GM12878 (cell line): ENCODE data around the gene BICC1. TPM values are rescaled to one million over a fixed set of nuclear protein-coding genes. Genes with fewer than 3 reads are reported as not detected.

Experiments used
- ATAC-seq: fragments of 200-7000 bp; cut with Tn5 transposase; 3 replicates; pipeline ENCODE4 v1.9.1; 2020; ENCODE audit warnings: mild to moderate bottlenecking, moderate library complexity
- BruUV-seq: library from RNA; stranded (reverse); fragments of 400-500 nt; replicated peaks from 2 replicates; lab custom pipeline; 2021; lab: Mats Ljungman, UMichigan
- CTCF ChIA-PET: fragments of 300-600 bp; sonication (Branson Sonifier 250); formaldehyde crosslinking; extraction: SDS; loops from one replicate; lab custom pipeline; 2021; ENCODE audit warnings: inconsistent platforms; lab: Yijun Ruan, JAX
- POLR2A ChIA-PET: fragments of 350-600 bp; formaldehyde crosslinking; extraction: SDS; loops from one replicate; lab custom pipeline; 2021; ENCODE audit warnings: inconsistent platforms; lab: Charles Lee
- RAD21 ChIA-PET: fragments of 300-600 bp; sonication (Branson Sonifier 250); formaldehyde crosslinking; loops from one replicate; lab custom pipeline; 2023; ENCODE audit warnings: antibody characterized with exemption; ENCODE audit not compliant: unreplicated experiment; lab: Charles Lee
- SMC1A ChIA-PET: fragments of 300-600 bp; sonication (Branson Sonifier 250); formaldehyde crosslinking; loops from one replicate; lab custom pipeline; 2023; ENCODE audit not compliant: unreplicated experiment, uncharacterized antibody; lab: Charles Lee
- DNase-seq: peaks from one replicate; pipeline ENCODE4 v3.0.0-alpha.2; 2011; ENCODE audit warnings: low read depth, low spot score
- FAIRE-seq: peaks from 3 replicates; lab custom pipeline; 2011; peaks lifted over from hg19 to GRCh38; lab: Jason Lieb, UNC
- H2AFZ ChIP-seq: 2 replicates; pipeline ENCODE4 v1.6.0; 2011; ENCODE audit warnings: low read depth, low read length, control low read depth; ENCODE audit not compliant: control insufficient read depth
- H3K27ac ChIP-seq: 2 replicates; pipeline ENCODE4 v1.5.1; 2011; ENCODE audit warnings: control low read depth; ENCODE audit not compliant: control insufficient read depth, insufficient read depth
- H3K27me3 ChIP-seq, 2 experiments: replicated peaks in 1 of 2; 2 replicates each; pipeline versions ENCODE4 v1.6.0 to v1.6.1; 2011; ENCODE audit warnings: low read length in 1 of 2; ENCODE audit not compliant: control insufficient read depth in 2 of 2, insufficient read depth in 2 of 2
- H3K36me3 ChIP-seq, 2 experiments: 2 replicates each; pipeline ENCODE4 v1.5.1; 2011; ENCODE audit warnings: low read length in 1 of 2; ENCODE audit not compliant: control insufficient read depth in 2 of 2, insufficient read depth in 2 of 2
- H3K4me1 ChIP-seq: 2 replicates; pipeline ENCODE4 v1.6.1; 2011; ENCODE audit warnings: mild to moderate bottlenecking, low read length, moderate library complexity, mixed read lengths; ENCODE audit not compliant: control insufficient read depth, insufficient read depth
- H3K4me2 ChIP-seq: 2 replicates; pipeline ENCODE4 v1.6.0; 2011; ENCODE audit warnings: control low read depth; ENCODE audit not compliant: control insufficient read depth, insufficient read depth
- H3K4me3 ChIP-seq: fragments of 200-600 bp; sonication (generic); 2 replicates; pipeline ENCODE4 v1.5.1; 2016
- H3K79me2 ChIP-seq: 2 replicates; pipeline ENCODE4 v1.6.0; 2011; ENCODE audit warnings: low read length; ENCODE audit not compliant: control insufficient read depth, insufficient read depth
- H3K9ac ChIP-seq: 2 replicates; pipeline ENCODE4 v1.8.0; 2011; ENCODE audit warnings: low read length, control low read depth, mixed read lengths; ENCODE audit not compliant: control insufficient read depth, insufficient read depth
- H3K9me3 ChIP-seq: replicated peaks from 3 replicates; pipeline ENCODE4 v1.5.1; 2011; ENCODE audit warnings: mild to moderate bottlenecking, low read length; ENCODE audit not compliant: control insufficient read depth, insufficient read depth
- H4K20me1 ChIP-seq: 2 replicates; pipeline ENCODE4 v1.6.0; 2011; ENCODE audit not compliant: control insufficient read depth, insufficient read depth
- CBX3 ChIP-seq: fragments of 200-600 bp; sonication (generic); IDR thresholded peaks from 2 replicates; pipeline ENCODE4 v1.6.1; 2016; ENCODE audit warnings: low read depth, borderline replicate concordance
- CHD2 ChIP-seq: IDR thresholded peaks from 2 replicates; pipeline ENCODE4 v1.6.1; 2011; ENCODE audit warnings: low read depth, low read length, improper control_type of control experiment, borderline replicate concordance
- CHD4 ChIP-seq: fragments of 200-600 bp; sonication (generic); IDR thresholded peaks from 2 replicates; pipeline ENCODE4 v1.6.1; 2016; ENCODE audit warnings: mild to moderate bottlenecking
- FOS ChIP-seq: IDR thresholded peaks from 3 replicates; pipeline ENCODE4 v1.6.1; 2011; ENCODE audit warnings: borderline replicate concordance; ENCODE audit not compliant: insufficient read length; ENCODE audit errors: extremely low read depth
- GATAD2B ChIP-seq: fragments of 450-650 bp; conservative IDR thresholded peaks from 2 replicates; pipeline ENCODE4 v1.6.1; 2017; ENCODE audit warnings: low read depth, mild to moderate bottlenecking, moderate library complexity
- HDAC6 ChIP-seq: fragments of 200-600 bp; sonication (generic); IDR thresholded peaks from one replicate; pipeline ENCODE4 v1.8.0; 2017; ENCODE audit warnings: antibody characterized with exemption; ENCODE audit not compliant: unreplicated experiment
- IRF4 ChIP-seq: IDR thresholded peaks from 2 replicates; pipeline ENCODE4 v1.6.1; 2011; ENCODE audit warnings: low read depth, low read length
- POLR2AphosphoS5 ChIP-seq: IDR thresholded peaks from 2 replicates; pipeline ENCODE4 v1.6.1; 2011; ENCODE audit warnings: mild to moderate bottlenecking, low read length, inconsistent platforms
- RBBP5 ChIP-seq: fragments of 200-600 bp; sonication (generic); conservative IDR thresholded peaks from 2 replicates; pipeline ENCODE4 v1.6.1; 2016
- SRF ChIP-seq, 2 experiments: IDR thresholded peaks; 2 replicates each; pipeline ENCODE4 v1.6.1; 2011; ENCODE audit warnings: low read depth in 2 of 2, low read length in 2 of 2, mild to moderate bottlenecking in 1 of 2, moderate library complexity in 1 of 2
- ZNF274 ChIP-seq: IDR thresholded peaks from one replicate; pipeline ENCODE4 v1.8.0; 2011; ENCODE audit not compliant: insufficient read length, insufficient read depth
- WGBS: methylation state at CpG from one replicate; pipeline ENCODE4 v1.1.6; 2016; ENCODE audit warnings: low lambda C conversion rate; ENCODE audit not compliant: insufficient replicate concordance, insufficient coverage; ENCODE audit errors: missing lambda C conversion rate; 5-methylcytosine and 5-hydroxymethylcytosine counted together
- in situ Hi-C: fragments of 300-500 bp; cut with MboI; formaldehyde crosslinking; loops from 9 replicates; pipeline ENCODE4 v1.14.3; 2018; ENCODE audit warnings: mixed read lengths
- intact Hi-C: fragments of 100-400 bp; cut with micrococcal nuclease; formaldehyde crosslinking; loops from one replicate; pipeline ENCODE4 v1.14.2; 2022; ENCODE audit not compliant: unreplicated experiment
- polyA plus RNA-seq, 11 experiments: library from polyadenylated mRNA; depleted of rRNA in 4 of 11; unstranded in 6 of 11; stranded (reverse) in 5 of 11; fragments of >200 nt; fragmentation: Nextera tagmentation in 4 of 11; fragmentation: Illumina TruSeq in 1 of 11; extraction: Ambion mirVana in 4 of 11; extraction: Trizol in 1 of 11; gene quantifications; 1 replicate in 1 of 11; 2 replicates in 10 of 11; pipeline versions ENCODE4 v1.2.1 to v1.2.3, GENCODE V29; 2011 to 2016; ENCODE audit warnings: inconsistent platforms in 2 of 11, missing spikeins in 2 of 11, low read depth in 1 of 11
- total RNA-seq, 4 experiments: library from RNA; depleted of rRNA in 3 of 4; stranded (reverse); fragments of >200 nt in 3 of 4; fragmentation: Illumina TruSeq in 1 of 4; extraction: Trizol in 1 of 4; gene quantifications; 2 replicates each; pipeline versions ENCODE4 v1.2.1 to v1.2.3, GENCODE V29; 2013 to 2021
- TF ChIP-seq, protein P1 (sequence below): IDR thresholded peaks from 2 replicates; pipeline ENCODE4 v1.6.1; 2011; ENCODE audit warnings: low read depth, low read length, improper control_type of control experiment, borderline replicate concordance
- TF ChIP-seq, protein P2 (sequence below): fragments of 450-650 bp; IDR thresholded peaks from 2 replicates; pipeline ENCODE4 v1.6.1; 2017; ENCODE audit warnings: borderline replicate concordance
- TF ChIP-seq, protein P3 (sequence below): IDR thresholded peaks from 2 replicates; pipeline ENCODE4 v1.6.1; 2012; ENCODE audit warnings: mild to moderate bottlenecking, low read depth, low read length
- TF ChIP-seq, protein P4 (sequence below): fragments of 450-650 bp; IDR thresholded peaks from 2 replicates; pipeline ENCODE4 v1.6.1; 2017; ENCODE audit warnings: mild to moderate bottlenecking, moderate library complexity

Gene BICC1
- total and polyA plus RNA-seq, 10 of the 15 experiments (the other 5 are each of a cell fraction or from before 2014, with no cell fraction given), result 0.01 to 0.10 (median 0.04) TPM; not detected in 5

DNA sequence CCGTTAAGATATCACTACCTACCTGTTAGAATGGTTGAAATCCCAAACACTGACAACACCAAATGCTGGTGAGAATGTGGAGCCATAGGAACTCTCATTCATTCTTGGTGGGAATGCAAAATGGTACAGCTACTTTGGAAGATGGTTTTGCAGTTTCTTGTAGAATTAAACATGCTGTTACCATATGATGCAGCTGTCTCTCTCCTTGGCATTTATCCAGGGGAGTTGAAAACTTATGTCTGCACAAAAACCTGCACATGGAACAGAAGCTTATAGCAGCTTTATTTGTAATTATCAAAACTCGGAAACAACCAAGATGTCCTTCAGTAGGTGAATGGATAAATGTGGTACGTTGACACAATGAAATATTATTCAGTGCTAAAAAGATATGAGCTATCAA, 199.5 kb downstream of the BICC1 start:
- intact Hi-C loops (no loop called here), in situ Hi-C loops (no loop called here)
- ChIA-PET SMC1A (interaction anchor here (0.6 kb wide), 1 partner anchor 225 kb away, joined by 3 read pairs; no protein-coding TSS in a partner anchor), CTCF (no interaction called here), RAD21 (no interaction called here), POLR2A (no interaction called here)
- DNase-seq (no peak), FAIRE-seq (no peak), ATAC-seq (no peak)
- no peaks in the 10 kb centered on the region for H3K4me1 ChIP-seq
- H2AFZ ChIP-seq, result no peak overlapping the region
- WGBS, result 14% methylated on average over 3 of the region's 3 CpGs
- no peaks in the 10 kb centered on the region for H3K79me2 ChIP-seq
- no TSS peak for BruUV-seq
- H3K9me3 ChIP-seq, result no peaks in the 10 kb centered on the region
- H4K20me1 ChIP-seq, result no peaks in the 10 kb centered on the region
- H3K9ac ChIP-seq, result no peak overlapping the region
- H3K27me3 ChIP-seq, result no peaks in the 10 kb centered on the region
- H3K4me2 ChIP-seq, result no peak overlapping the region
- no peak overlapping the region for H3K27ac ChIP-seq
- H3K4me3 ChIP-seq, result no peak overlapping the region
- no peaks in the 10 kb centered on the region for H3K36me3 ChIP-seq
- TF ChIP-seq CBX3 (no peak), FOS (no peak), IRF4 (no peak), HDAC6 (no peak), CHD4 (no peak), SRF (IDR thresholded peaks at IDR 0.05; ENCODE audit: low read depth in 2 of 2, low read length in 2 of 2) (no peak), POLR2AphosphoS5 (no peak), ZNF274 (no peak), RBBP5 (no peak), GATAD2B (no peak), CHD2 (no peak)
- TF ChIP-seq, protein P1, sequence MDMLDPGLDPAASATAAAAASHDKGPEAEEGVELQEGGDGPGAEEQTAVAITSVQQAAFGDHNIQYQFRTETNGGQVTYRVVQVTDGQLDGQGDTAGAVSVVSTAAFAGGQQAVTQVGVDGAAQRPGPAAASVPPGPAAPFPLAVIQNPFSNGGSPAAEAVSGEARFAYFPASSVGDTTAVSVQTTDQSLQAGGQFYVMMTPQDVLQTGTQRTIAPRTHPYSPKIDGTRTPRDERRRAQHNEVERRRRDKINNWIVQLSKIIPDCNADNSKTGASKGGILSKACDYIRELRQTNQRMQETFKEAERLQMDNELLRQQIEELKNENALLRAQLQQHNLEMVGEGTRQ, result no peak
- TF ChIP-seq, protein P2, sequence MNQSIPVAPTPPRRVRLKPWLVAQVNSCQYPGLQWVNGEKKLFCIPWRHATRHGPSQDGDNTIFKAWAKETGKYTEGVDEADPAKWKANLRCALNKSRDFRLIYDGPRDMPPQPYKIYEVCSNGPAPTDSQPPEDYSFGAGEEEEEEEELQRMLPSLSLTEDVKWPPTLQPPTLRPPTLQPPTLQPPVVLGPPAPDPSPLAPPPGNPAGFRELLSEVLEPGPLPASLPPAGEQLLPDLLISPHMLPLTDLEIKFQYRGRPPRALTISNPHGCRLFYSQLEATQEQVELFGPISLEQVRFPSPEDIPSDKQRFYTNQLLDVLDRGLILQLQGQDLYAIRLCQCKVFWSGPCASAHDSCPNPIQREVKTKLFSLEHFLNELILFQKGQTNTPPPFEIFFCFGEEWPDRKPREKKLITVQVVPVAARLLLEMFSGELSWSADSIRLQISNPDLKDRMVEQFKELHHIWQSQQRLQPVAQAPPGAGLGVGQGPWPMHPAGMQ, result no peak
- TF ChIP-seq, protein P3, sequence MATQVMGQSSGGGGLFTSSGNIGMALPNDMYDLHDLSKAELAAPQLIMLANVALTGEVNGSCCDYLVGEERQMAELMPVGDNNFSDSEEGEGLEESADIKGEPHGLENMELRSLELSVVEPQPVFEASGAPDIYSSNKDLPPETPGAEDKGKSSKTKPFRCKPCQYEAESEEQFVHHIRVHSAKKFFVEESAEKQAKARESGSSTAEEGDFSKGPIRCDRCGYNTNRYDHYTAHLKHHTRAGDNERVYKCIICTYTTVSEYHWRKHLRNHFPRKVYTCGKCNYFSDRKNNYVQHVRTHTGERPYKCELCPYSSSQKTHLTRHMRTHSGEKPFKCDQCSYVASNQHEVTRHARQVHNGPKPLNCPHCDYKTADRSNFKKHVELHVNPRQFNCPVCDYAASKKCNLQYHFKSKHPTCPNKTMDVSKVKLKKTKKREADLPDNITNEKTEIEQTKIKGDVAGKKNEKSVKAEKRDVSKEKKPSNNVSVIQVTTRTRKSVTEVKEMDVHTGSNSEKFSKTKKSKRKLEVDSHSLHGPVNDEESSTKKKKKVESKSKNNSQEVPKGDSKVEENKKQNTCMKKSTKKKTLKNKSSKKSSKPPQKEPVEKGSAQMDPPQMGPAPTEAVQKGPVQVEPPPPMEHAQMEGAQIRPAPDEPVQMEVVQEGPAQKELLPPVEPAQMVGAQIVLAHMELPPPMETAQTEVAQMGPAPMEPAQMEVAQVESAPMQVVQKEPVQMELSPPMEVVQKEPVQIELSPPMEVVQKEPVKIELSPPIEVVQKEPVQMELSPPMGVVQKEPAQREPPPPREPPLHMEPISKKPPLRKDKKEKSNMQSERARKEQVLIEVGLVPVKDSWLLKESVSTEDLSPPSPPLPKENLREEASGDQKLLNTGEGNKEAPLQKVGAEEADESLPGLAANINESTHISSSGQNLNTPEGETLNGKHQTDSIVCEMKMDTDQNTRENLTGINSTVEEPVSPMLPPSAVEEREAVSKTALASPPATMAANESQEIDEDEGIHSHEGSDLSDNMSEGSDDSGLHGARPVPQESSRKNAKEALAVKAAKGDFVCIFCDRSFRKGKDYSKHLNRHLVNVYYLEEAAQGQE, result no peak
- TF ChIP-seq, protein P4, sequence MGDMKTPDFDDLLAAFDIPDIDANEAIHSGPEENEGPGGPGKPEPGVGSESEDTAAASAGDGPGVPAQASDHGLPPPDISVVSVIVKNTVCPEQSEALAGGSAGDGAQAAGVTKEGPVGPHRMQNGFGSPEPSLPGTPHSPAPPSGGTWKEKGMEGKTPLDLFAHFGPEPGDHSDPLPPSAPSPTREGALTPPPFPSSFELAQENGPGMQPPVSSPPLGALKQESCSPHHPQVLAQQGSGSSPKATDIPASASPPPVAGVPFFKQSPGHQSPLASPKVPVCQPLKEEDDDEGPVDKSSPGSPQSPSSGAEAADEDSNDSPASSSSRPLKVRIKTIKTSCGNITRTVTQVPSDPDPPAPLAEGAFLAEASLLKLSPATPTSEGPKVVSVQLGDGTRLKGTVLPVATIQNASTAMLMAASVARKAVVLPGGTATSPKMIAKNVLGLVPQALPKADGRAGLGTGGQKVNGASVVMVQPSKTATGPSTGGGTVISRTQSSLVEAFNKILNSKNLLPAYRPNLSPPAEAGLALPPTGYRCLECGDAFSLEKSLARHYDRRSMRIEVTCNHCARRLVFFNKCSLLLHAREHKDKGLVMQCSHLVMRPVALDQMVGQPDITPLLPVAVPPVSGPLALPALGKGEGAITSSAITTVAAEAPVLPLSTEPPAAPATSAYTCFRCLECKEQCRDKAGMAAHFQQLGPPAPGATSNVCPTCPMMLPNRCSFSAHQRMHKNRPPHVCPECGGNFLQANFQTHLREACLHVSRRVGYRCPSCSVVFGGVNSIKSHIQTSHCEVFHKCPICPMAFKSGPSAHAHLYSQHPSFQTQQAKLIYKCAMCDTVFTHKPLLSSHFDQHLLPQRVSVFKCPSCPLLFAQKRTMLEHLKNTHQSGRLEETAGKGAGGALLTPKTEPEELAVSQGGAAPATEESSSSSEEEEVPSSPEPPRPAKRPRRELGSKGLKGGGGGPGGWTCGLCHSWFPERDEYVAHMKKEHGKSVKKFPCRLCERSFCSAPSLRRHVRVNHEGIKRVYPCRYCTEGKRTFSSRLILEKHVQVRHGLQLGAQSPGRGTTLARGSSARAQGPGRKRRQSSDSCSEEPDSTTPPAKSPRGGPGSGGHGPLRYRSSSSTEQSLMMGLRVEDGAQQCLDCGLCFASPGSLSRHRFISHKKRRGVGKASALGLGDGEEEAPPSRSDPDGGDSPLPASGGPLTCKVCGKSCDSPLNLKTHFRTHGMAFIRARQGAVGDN, result no peak
